BJ (cell line): Measurements from ENCODE around the gene TMEM209. TPM values are rescaled to one million over a fixed set of nuclear protein-coding genes. Genes with fewer than 3 reads are reported as not detected.
"Not testable (repeated sequence)": the region's sequence is repeated elsewhere in the genome, so short reads cannot be mapped to it uniquely, and the experiment has no call there.

Source experiments
- CTCF ChIA-PET: fragments of 350-600 bp; formaldehyde crosslinking; extraction: SDS; loops from one replicate; lab custom pipeline; 2021; ENCODE audit warnings: antibody characterized with exemption, inconsistent platforms; lab: Yijun Ruan, JAX
- POLR2A ChIA-PET: fragments of 300-600 bp; sonication (Branson Sonifier 250); formaldehyde crosslinking; extraction: SDS; loops from one replicate; lab custom pipeline; 2021; ENCODE audit warnings: antibody characterized with exemption; lab: Charles Lee
- DNase-seq: peaks from one replicate; pipeline ENCODE4 v3.0.0-alpha.2; 2011; ENCODE audit warnings: low read depth
- H3K27me3 ChIP-seq: 2 replicates; pipeline ENCODE4 v1.6.0; 2011; ENCODE audit warnings: low read length; ENCODE audit not compliant: control insufficient read depth, insufficient read depth
- H3K36me3 ChIP-seq: 2 replicates; pipeline ENCODE4 v1.5.1; 2011; ENCODE audit warnings: low read length; ENCODE audit not compliant: control insufficient read depth, insufficient read depth
- H3K4me3 ChIP-seq: 2 replicates; pipeline ENCODE4 v1.5.1; 2011; ENCODE audit warnings: low read depth, mild to moderate bottlenecking, control low read depth, low read length
- polyA plus RNA-seq: library from polyadenylated mRNA; depleted of rRNA; stranded (reverse); fragments of >200 nt; gene quantifications from 2 replicates; pipeline ENCODE4 v1.2.3, GENCODE V29; 2011
- TF ChIP-seq, protein P1 (sequence below): IDR thresholded peaks from 2 replicates; pipeline ENCODE4 v1.5.1; 2011; ENCODE audit warnings: low read depth, mild to moderate bottlenecking, control low read depth, inconsistent platforms, low read length, moderate library complexity; ENCODE audit not compliant: insufficient read depth

TMEM209 gene
- polyA plus RNA-seq, 1 experiment, result 15.5 TPM

DNA sequence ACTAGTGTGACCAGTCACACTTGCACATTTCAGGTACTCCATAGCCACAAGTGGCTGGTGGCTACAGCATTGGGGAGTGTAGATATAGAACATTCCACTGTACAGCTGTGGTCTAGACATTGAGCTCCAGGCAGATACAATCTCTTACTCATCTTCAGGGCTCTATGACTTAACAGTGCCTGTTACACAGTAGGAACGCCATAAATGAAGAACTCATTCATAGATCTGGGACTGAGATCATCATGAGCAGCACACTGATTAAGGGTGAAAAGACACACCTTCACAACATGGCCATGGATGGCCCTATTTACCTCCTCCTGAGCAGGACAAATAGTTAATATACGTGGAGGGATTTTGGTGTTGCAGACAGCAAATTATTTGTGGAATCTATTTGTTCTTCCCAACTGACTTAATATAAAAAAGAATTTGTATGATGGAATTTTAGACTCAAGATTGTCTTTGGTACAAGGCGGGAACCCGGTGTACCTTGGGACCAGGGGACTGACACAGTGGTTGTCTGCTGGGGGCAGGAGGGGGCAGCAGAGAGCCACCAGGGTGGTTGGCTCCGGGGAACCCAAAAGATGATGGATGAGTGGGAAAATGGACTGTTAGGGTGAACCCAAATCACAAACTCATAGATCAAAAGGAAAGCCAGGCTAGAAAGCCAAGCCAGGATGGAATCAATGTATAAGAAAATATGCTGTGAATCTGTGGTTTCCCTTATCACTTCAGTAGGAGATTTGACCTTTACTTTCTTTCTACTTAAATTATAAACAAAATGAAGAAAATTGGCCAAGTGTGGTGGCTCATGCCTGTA lies 37.2 kb upstream of the TMEM209 start:
- POLR2A ChIA-PET, result no interaction called here
- CTCF ChIA-PET, result interaction anchor here (0.6 to 1.9 kb wide), 11 partner anchors 9 to 582 kb away, joined by 3 to 7 read pairs (median 3); no protein-coding TSS in a partner anchor
- no peaks in the 10 kb centered on the region for H3K27me3 ChIP-seq
- no peaks in the 10 kb centered on the region for H3K36me3 ChIP-seq
- DNase-seq, result no peak
- no peak overlapping the region for H3K4me3 ChIP-seq
- TF ChIP-seq, protein P1, sequence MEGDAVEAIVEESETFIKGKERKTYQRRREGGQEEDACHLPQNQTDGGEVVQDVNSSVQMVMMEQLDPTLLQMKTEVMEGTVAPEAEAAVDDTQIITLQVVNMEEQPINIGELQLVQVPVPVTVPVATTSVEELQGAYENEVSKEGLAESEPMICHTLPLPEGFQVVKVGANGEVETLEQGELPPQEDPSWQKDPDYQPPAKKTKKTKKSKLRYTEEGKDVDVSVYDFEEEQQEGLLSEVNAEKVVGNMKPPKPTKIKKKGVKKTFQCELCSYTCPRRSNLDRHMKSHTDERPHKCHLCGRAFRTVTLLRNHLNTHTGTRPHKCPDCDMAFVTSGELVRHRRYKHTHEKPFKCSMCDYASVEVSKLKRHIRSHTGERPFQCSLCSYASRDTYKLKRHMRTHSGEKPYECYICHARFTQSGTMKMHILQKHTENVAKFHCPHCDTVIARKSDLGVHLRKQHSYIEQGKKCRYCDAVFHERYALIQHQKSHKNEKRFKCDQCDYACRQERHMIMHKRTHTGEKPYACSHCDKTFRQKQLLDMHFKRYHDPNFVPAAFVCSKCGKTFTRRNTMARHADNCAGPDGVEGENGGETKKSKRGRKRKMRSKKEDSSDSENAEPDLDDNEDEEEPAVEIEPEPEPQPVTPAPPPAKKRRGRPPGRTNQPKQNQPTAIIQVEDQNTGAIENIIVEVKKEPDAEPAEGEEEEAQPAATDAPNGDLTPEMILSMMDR, result peak; percentile 89

- DNase-seq, result no peak
- Histone ChIP-seq H3K27me3 (no peaks in the 10 kb centered on the region), H3K4me3 (no peak overlapping the region), H3K36me3 (no peaks in the 10 kb centered on the region)
- POLR2A ChIA-PET, result no interaction called here
- CTCF ChIA-PET, result interaction anchor here (0.6 to 1.9 kb wide), 5 partner anchors 8 to 481 kb away, joined by 3 to 7 read pairs (median 3); no protein-coding TSS in a partner anchor
- TF ChIP-seq, protein P1, result no peak
These were observed 35.0 kb upstream of the TMEM209 start for GRCh38 chr7:130240240-130240639.

GRCh38 chr7:130236361-130236760 lies 31.2 kb upstream of the TMEM209 start:
- CTCF ChIA-PET, result interaction anchor here (0.7 to 1.8 kb wide), 2 partner anchors 165 to 486 kb away, joined by 3 to 5 read pairs; no protein-coding TSS in a partner anchor
- POLR2A ChIA-PET, DNase-seq, H3K27me3 ChIP-seq, H3K36me3 ChIP-seq, H3K4me3 ChIP-seq: not testable (repeated sequence)

GRCh38 chr7:130234078-130234477 lies 28.9 kb upstream of the TMEM209 start:
- Histone ChIP-seq H3K4me3 (no peak overlapping the region), H3K27me3 (no peaks in the 10 kb centered on the region), H3K36me3 (no peaks in the 10 kb centered on the region)
- DNase-seq, result no peak
- POLR2A ChIA-PET, result no interaction called here
- TF ChIP-seq, protein P1, result no peak
- CTCF ChIA-PET, result no interaction called here

DNA sequence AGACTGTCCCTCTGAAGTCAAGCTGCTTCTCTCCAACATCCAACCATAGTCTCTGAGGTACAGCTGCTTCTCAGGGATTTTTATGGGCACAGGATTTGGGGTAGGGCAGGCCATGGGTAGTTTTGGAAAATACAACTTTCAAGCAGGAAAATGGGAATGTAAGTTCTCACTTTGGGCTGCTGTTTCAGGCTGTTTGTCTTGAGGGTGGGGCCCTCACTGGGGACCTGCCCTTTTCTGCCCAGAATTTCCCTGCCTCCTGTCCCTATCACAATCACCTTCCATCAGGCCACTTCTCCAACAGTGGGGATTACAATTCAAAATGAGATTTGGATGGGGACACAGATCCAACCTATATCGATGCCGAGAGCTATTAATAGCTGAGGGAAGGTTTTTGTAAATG lies 27.0 kb upstream of the TMEM209 start:
- Histone ChIP-seq H3K27me3 (no peaks in the 10 kb centered on the region), H3K4me3 (no peak overlapping the region), H3K36me3 (no peaks in the 10 kb centered on the region)
- POLR2A ChIA-PET, result no interaction called here
- CTCF ChIA-PET, result interaction anchor here (1.4 kb wide), 1 partner anchor 8 kb away, joined by 3 read pairs; no protein-coding TSS in a partner anchor
- no peak for DNase-seq
- TF ChIP-seq, protein P1, result no peak
